PC-9 (cell line): ENCODE data around the gene CPNE4. TPM values are rescaled to one million over a fixed set of nuclear protein-coding genes. Genes with fewer than 3 reads are reported as not detected.

Experiments used
- BruUV-seq: library from RNA; stranded (reverse); fragments of 400-500 nt; replicated peaks from 2 replicates; lab custom pipeline; 2021; lab: Mats Ljungman, UMichigan
- CTCF ChIA-PET: fragments of 300-600 bp; sonication (Branson Sonifier 250); formaldehyde crosslinking; loops from one replicate; lab custom pipeline; 2022; ENCODE audit warnings: antibody characterized with exemption; lab: Charles Lee
- POLR2A ChIA-PET: fragments of 300-600 bp; sonication (Branson Sonifier 250); formaldehyde crosslinking; loops from one replicate; lab custom pipeline; 2022; ENCODE audit warnings: antibody characterized with exemption; ENCODE audit not compliant: unreplicated experiment; lab: Charles Lee
- DNase-seq, 2 experiments: peaks; one replicate each; pipeline versions ENCODE4 v3.0.0 to v3.0.0-alpha.2; 2015 to 2022; ENCODE audit warnings: mixed read lengths in 1 of 2
- H2AFZ ChIP-seq: fragments of 200-600 bp; sonication (generic); 2 replicates; pipeline ENCODE4 v1.8.1; 2017; ENCODE audit warnings: antibody characterized with exemption
- H3F3A ChIP-seq: fragments of 200-600 bp; sonication (generic); 2 replicates; pipeline ENCODE4 v1.8.1; 2017; ENCODE audit warnings: antibody characterized with exemption, mild to moderate bottlenecking, low read depth; ENCODE audit not compliant: insufficient read depth
- H3K27ac ChIP-seq: fragments of 200-600 bp; sonication (generic); 2 replicates; pipeline ENCODE4 v1.6.1; 2016; ENCODE audit warnings: mixed run types
- H3K27me3 ChIP-seq: fragments of 200-600 bp; sonication (generic); 2 replicates; pipeline ENCODE4 v1.6.1; 2016; ENCODE audit warnings: low read depth, mixed run types; ENCODE audit not compliant: insufficient read depth
- H3K36me3 ChIP-seq: fragments of 200-600 bp; sonication (generic); 2 replicates; pipeline ENCODE4 v1.6.1; 2016; ENCODE audit warnings: low read depth, mixed run types
- H3K4me1 ChIP-seq: fragments of 200-600 bp; sonication (generic); replicated peaks from 2 replicates; pipeline ENCODE4 v1.6.1; 2016; ENCODE audit warnings: mixed run types; ENCODE audit not compliant: insufficient read depth
- H3K4me2 ChIP-seq: fragments of 200-600 bp; sonication (generic); 2 replicates; pipeline ENCODE4 v1.6.1; 2017; ENCODE audit warnings: mixed run types
- H3K4me3 ChIP-seq: fragments of 200-600 bp; sonication (generic); 2 replicates; pipeline ENCODE4 v1.6.1; 2016; ENCODE audit warnings: mixed run types
- H3K79me2 ChIP-seq: fragments of 200-600 bp; sonication (generic); 2 replicates; pipeline ENCODE4 v1.6.1; 2017; ENCODE audit warnings: low read depth, mixed run types
- H3K9me2 ChIP-seq: fragments of 200-600 bp; sonication (generic); 2 replicates; pipeline ENCODE4 v1.8.1; 2017; ENCODE audit warnings: mild to moderate bottlenecking; ENCODE audit not compliant: insufficient read depth
- H3K9me3 ChIP-seq: fragments of 200-600 bp; sonication (generic); 2 replicates; pipeline ENCODE4 v1.8.1; 2016; ENCODE audit warnings: low read depth; ENCODE audit not compliant: insufficient read depth
- H4K20me1 ChIP-seq: fragments of 200-600 bp; sonication (generic); 2 replicates; pipeline ENCODE4 v1.8.1; 2017; ENCODE audit not compliant: insufficient read depth
- CTCF ChIP-seq: fragments of 200-600 bp; sonication (generic); conservative IDR thresholded peaks from 2 replicates; pipeline ENCODE4 v1.6.1; 2017; ENCODE audit warnings: mixed run types, antibody characterized with exemption, mild to moderate bottlenecking, moderate library complexity
- EZH2 ChIP-seq: fragments of 200-600 bp; sonication (generic); IDR thresholded peaks from 2 replicates; pipeline ENCODE4 v1.8.0; 2017; ENCODE audit warnings: antibody characterized with exemption, low read depth
- intact Hi-C: fragments of 100-400 bp; cut with micrococcal nuclease; formaldehyde crosslinking; loops from one replicate; pipeline ENCODE4 v1.10.0; 2022; ENCODE audit not compliant: unreplicated experiment
- total RNA-seq: library from RNA; stranded (reverse); gene quantifications from 2 replicates; pipeline ENCODE4 v1.2.3, GENCODE V29; 2021

The CPNE4 gene
- total RNA-seq, 1 experiment from 2014 or later, result 0.22 TPM

- Histone ChIP-seq H3K36me3 (no peaks in the 10 kb centered on the region), H3K4me2 (no peak overlapping the region), H3K79me2 (no peaks in the 10 kb centered on the region), H2AFZ (no peak overlapping the region), H3F3A (no peaks in the 10 kb centered on the region; the same call in 1 of the 2 replicates), H3K27ac (no peak overlapping the region), H4K20me1 (no peaks in the 10 kb centered on the region), H3K9me3 (no peaks in the 10 kb centered on the region), H3K9me2 (no peaks in the 10 kb centered on the region), H3K4me3 (no peak overlapping the region), H3K27me3 (no peaks in the 10 kb centered on the region), H3K4me1 (0 out of 2 replicates have a peak, but pooled peaks cover 4% of the 10 kb centered on the region)
- intact Hi-C loops, result no loop called here
- POLR2A ChIA-PET, result no interaction called here
- no peak for TF ChIP-seq EZH2
- TF ChIP-seq CTCF, result no peak
- no peak for DNase-seq
- no TSS peak for BruUV-seq
- CTCF ChIA-PET, result no interaction called here
Measured at GRCh38 chr3:131981323-131981722, 53.5 kb downstream of the CPNE4 start.

GRCh38 chr3:131976448-131976847 lies 58.4 kb downstream of the CPNE4 start:
- ChIA-PET CTCF (no interaction called here), POLR2A (no interaction called here)
- no peaks in the 10 kb centered on the region for H3K4me1 ChIP-seq
- no peaks in the 10 kb centered on the region for H3K9me2 ChIP-seq
- intact Hi-C loops, result no loop called here
- no peaks in the 10 kb centered on the region for H3K36me3 ChIP-seq
- H2AFZ ChIP-seq, result no peak overlapping the region
- no peaks in the 10 kb centered on the region; the same call in 1 of the 2 replicates for H3F3A ChIP-seq
- no peaks in the 10 kb centered on the region for H3K79me2 ChIP-seq
- H3K27me3 ChIP-seq, result no peaks in the 10 kb centered on the region
- no peak overlapping the region for H3K27ac ChIP-seq
- no peaks in the 10 kb centered on the region; the same call in 1 of the 2 replicates for H3K9me3 ChIP-seq
- H4K20me1 ChIP-seq, result no peaks in the 10 kb centered on the region
- H3K4me3 ChIP-seq, result no peak overlapping the region
- H3K4me2 ChIP-seq, result no peak overlapping the region
- DNase-seq, result no peak
- BruUV-seq, result no TSS peak
- no peak for TF ChIP-seq EZH2
- no peak for TF ChIP-seq CTCF

DNA sequence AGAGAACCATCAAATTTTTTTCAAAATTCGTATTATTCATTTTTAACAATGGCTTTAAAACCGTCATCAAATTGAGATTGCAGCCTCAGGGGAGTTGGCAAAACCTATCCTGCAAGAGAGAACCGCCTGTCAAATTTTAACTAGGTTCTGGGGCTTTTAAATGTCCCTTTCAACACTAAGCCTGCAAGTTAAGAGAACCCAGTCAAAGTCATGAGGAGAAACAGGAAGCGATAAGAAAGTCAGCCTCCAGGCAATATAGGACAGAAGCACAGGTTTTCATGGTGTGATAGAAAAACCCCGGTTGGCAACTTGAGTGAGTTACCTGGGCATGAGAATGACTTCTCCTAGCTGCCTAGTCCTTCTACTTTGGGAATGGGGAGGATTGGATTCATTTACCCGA lies 59.8 kb downstream of the CPNE4 start:
- TF ChIP-seq CTCF (no peak), EZH2 (no peak)
- no peak overlapping the region for H2AFZ ChIP-seq

More for the DNA sequence above, 59.8 kb downstream of the CPNE4 start:
- no peak overlapping the region for H3K27ac ChIP-seq
- no peaks in the 10 kb centered on the region; the same call in 1 of the 2 replicates for H3K9me3 ChIP-seq
- BruUV-seq, result no TSS peak
- ChIA-PET CTCF (no interaction called here), POLR2A (no interaction called here)
- no peaks in the 10 kb centered on the region for H3K9me2 ChIP-seq
- intact Hi-C loops, result no loop called here
- H3K27me3 ChIP-seq, result no peaks in the 10 kb centered on the region
- H3K79me2 ChIP-seq, result no peaks in the 10 kb centered on the region
- no peak overlapping the region for H3K4me3 ChIP-seq
- H3F3A ChIP-seq, result no peaks in the 10 kb centered on the region; the same call in 1 of the 2 replicates
- H3K36me3 ChIP-seq, result no peaks in the 10 kb centered on the region
- H4K20me1 ChIP-seq, result no peaks in the 10 kb centered on the region
- no peak for DNase-seq
- H3K4me2 ChIP-seq, result no peak overlapping the region
- H3K4me1 ChIP-seq, result no peaks in the 10 kb centered on the region
